ENCODE results near the gene MUC5AC. TPM values are rescaled to one million over a fixed set of nuclear protein-coding genes. Genes with fewer than 3 reads are reported as not detected.

MUC5AC gene
- polyA plus RNA-seq, 1 experiment = not detected

GRCh38 chr11:1235306-1235900 is 77.7 kb downstream of the MUC5AC start:
- Histone ChIP-seq H3K36me3 (ENCODE audit: control insufficient read depth, insufficient read depth, low read length) (no peaks in the 10 kb centered on the region), H3K4me3 (ENCODE audit: low read depth, low read length) (no peak overlapping the region), H3K27me3 (ENCODE audit: control insufficient read depth, insufficient read depth, low read length) (no peaks in the 10 kb centered on the region)
- no peak for DNase-seq (ENCODE audit: low read depth)
- TF ChIP-seq CTCF (IDR thresholded peaks at IDR 0.05; ENCODE audit: insufficient read depth, low read depth, low read length) = no peak
- POLR2A ChIA-PET = no interaction called here
- CTCF ChIA-PET = no interaction called here

GRCh38 chr11:1235901-1236315 is 78.2 kb downstream of the MUC5AC start:
- DNase-seq (ENCODE audit: low read depth) = no peak
- H3K4me3 ChIP-seq (ENCODE audit: low read depth, low read length) = no peak overlapping the region
- H3K27me3 ChIP-seq (ENCODE audit: control insufficient read depth, insufficient read depth, low read length) = no peaks in the 10 kb centered on the region
- no peak for TF ChIP-seq CTCF (IDR thresholded peaks at IDR 0.05; ENCODE audit: insufficient read depth, low read depth, low read length)
- POLR2A ChIA-PET = no interaction called here
- no peaks in the 10 kb centered on the region for H3K36me3 ChIP-seq (ENCODE audit: control insufficient read depth, insufficient read depth, low read length)
- CTCF ChIA-PET = no interaction called here

- Histone ChIP-seq H3K36me3 (ENCODE audit: control insufficient read depth, insufficient read depth, low read length) (no peaks in the 10 kb centered on the region), H3K4me3 (ENCODE audit: low read depth, low read length) (no peak overlapping the region), H3K27me3 (ENCODE audit: control insufficient read depth, insufficient read depth, low read length) (no peaks in the 10 kb centered on the region)
- TF ChIP-seq CTCF (IDR thresholded peaks at IDR 0.05; ENCODE audit: insufficient read depth, low read depth, low read length) = no peak
- CTCF ChIA-PET = no interaction called here
- POLR2A ChIA-PET = no interaction called here
- DNase-seq (ENCODE audit: low read depth) = no peak
These were observed 78.8 kb downstream of the MUC5AC start for GRCh38 chr11:1236316-1237127.

GRCh38 chr11:1237128-1237580 is 79.4 kb downstream of the MUC5AC start:
- TF ChIP-seq CTCF (IDR thresholded peaks at IDR 0.05; ENCODE audit: insufficient read depth, low read depth, low read length) = no peak
- ChIA-PET POLR2A (no interaction called here), CTCF (no interaction called here)
- H3K27me3 ChIP-seq (ENCODE audit: control insufficient read depth, insufficient read depth, low read length) = no peaks in the 10 kb centered on the region
- H3K4me3 ChIP-seq (ENCODE audit: low read depth, low read length) = no peak overlapping the region
- no peak for DNase-seq (ENCODE audit: low read depth)
- no peaks in the 10 kb centered on the region for H3K36me3 ChIP-seq (ENCODE audit: control insufficient read depth, insufficient read depth, low read length)

GRCh38 chr11:1237851-1238250 is 80.1 kb downstream of the MUC5AC start:
- Histone ChIP-seq H3K27me3 (ENCODE audit: control insufficient read depth, insufficient read depth, low read length) (no peaks in the 10 kb centered on the region), H3K36me3 (ENCODE audit: control insufficient read depth, insufficient read depth, low read length) (no peaks in the 10 kb centered on the region), H3K4me3 (ENCODE audit: low read depth, low read length) (no peak overlapping the region)
- POLR2A ChIA-PET = no interaction called here
- DNase-seq (ENCODE audit: low read depth) = no peak
- TF ChIP-seq CTCF (IDR thresholded peaks at IDR 0.05; ENCODE audit: insufficient read depth, low read depth, low read length) = no peak
- CTCF ChIA-PET = interaction anchor here (0.6 kb wide), 1 partner anchor 150 kb away, joined by 3 read pairs; no protein-coding TSS in a partner anchor

Data from BJ (cell line).